Measurements from ENCODE around the gene SIVA1.

SIVA1 gene

DNA sequence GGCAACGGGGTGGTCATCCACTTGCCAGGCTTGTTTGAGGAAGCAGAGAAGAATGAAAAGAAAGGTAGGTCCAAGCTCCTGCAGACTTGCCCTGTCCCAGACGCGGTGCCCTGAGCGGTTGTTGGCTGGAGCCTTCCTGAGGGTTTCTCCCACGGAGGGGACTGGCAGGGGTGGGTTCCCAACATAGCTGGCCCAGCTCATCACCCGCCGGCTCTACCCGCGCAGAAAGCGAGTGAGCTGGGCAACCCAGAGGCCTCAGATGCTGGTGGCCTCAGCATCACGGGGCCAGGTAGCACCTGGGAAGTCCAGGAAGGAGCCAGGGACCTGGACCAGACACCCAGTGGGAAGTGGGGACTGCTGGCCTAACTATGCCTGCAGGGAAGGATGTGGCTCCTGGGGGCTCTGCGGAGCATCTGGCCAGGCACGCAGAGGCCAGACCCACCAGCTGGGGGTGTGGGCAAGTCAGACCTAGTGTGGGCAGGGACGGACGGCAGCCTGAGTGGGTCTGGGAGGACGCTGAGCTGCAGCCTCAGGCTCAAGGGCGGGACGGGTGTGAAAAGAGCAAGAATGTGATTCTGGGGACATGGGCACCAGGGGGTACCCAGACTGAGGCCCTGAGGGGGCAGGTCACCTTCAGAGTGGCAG, 14.4 kb upstream of the SIVA1 start:
- Histone ChIP-seq H3K36me3 (ENCODE audit: control insufficient read depth, insufficient read depth, low read length) (no peaks in the 10 kb centered on the region), H3K4me1 (peaks cover 9% of the 10 kb centered on the region), H3K9me3 (ENCODE audit: control insufficient read depth, low read length) (no peaks in the 10 kb centered on the region), H2AFZ (no peak overlapping the region), H3K27me3 (ENCODE audit: control insufficient read depth, insufficient read depth, low read length) (no peaks in the 10 kb centered on the region), H3K4me2 (ENCODE audit: low read length) (no peak overlapping the region), H3K9ac (no peak overlapping the region), H3K4me3 (ENCODE audit: low read depth, low read length) (no peak overlapping the region), H3K79me2 (no peaks in the 10 kb centered on the region), H3K27ac (no peak overlapping the region)
- TF ChIP-seq, protein P1, sequence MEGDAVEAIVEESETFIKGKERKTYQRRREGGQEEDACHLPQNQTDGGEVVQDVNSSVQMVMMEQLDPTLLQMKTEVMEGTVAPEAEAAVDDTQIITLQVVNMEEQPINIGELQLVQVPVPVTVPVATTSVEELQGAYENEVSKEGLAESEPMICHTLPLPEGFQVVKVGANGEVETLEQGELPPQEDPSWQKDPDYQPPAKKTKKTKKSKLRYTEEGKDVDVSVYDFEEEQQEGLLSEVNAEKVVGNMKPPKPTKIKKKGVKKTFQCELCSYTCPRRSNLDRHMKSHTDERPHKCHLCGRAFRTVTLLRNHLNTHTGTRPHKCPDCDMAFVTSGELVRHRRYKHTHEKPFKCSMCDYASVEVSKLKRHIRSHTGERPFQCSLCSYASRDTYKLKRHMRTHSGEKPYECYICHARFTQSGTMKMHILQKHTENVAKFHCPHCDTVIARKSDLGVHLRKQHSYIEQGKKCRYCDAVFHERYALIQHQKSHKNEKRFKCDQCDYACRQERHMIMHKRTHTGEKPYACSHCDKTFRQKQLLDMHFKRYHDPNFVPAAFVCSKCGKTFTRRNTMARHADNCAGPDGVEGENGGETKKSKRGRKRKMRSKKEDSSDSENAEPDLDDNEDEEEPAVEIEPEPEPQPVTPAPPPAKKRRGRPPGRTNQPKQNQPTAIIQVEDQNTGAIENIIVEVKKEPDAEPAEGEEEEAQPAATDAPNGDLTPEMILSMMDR (IDR thresholded peaks at IDR 0.05), result no peak

DNA sequence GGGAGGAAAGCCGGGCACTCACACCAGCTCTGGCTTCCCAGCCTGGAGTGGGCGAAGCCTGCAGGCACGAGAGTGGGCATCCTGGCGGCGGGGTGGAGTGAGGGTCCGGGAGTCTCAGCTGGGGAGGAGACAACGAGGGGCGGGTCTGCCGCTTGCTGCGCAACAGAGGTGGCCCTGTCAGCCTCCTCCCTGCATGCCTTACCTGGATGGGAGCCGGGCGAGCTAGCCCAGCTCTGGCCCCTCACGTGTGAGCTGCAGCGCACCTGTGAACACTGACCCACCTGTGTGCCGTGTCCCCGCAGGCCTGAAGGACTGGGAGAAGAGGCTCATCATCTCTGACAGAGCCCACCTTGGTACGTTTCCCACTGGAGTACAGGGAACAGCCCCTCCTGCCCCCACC, 13.9 kb upstream of the SIVA1 start:
- H3K4me1 ChIP-seq, result peaks cover 9% of the 10 kb centered on the region
- H2AFZ ChIP-seq, result no peak overlapping the region
- H3K4me3 ChIP-seq (ENCODE audit: low read depth, low read length), result no peak overlapping the region
- TF ChIP-seq, protein P1 (IDR thresholded peaks at IDR 0.05), result no peak
- H3K36me3 ChIP-seq (ENCODE audit: control insufficient read depth, insufficient read depth, low read length), result no peaks in the 10 kb centered on the region
- no peak overlapping the region for H3K4me2 ChIP-seq (ENCODE audit: low read length)
- no peak overlapping the region for H3K27ac ChIP-seq
- H3K9ac ChIP-seq, result no peak overlapping the region
- H3K27me3 ChIP-seq (ENCODE audit: control insufficient read depth, insufficient read depth, low read length), result no peaks in the 10 kb centered on the region
- H3K9me3 ChIP-seq (ENCODE audit: control insufficient read depth, low read length), result no peaks in the 10 kb centered on the region
- no peaks in the 10 kb centered on the region for H3K79me2 ChIP-seq

DNA sequence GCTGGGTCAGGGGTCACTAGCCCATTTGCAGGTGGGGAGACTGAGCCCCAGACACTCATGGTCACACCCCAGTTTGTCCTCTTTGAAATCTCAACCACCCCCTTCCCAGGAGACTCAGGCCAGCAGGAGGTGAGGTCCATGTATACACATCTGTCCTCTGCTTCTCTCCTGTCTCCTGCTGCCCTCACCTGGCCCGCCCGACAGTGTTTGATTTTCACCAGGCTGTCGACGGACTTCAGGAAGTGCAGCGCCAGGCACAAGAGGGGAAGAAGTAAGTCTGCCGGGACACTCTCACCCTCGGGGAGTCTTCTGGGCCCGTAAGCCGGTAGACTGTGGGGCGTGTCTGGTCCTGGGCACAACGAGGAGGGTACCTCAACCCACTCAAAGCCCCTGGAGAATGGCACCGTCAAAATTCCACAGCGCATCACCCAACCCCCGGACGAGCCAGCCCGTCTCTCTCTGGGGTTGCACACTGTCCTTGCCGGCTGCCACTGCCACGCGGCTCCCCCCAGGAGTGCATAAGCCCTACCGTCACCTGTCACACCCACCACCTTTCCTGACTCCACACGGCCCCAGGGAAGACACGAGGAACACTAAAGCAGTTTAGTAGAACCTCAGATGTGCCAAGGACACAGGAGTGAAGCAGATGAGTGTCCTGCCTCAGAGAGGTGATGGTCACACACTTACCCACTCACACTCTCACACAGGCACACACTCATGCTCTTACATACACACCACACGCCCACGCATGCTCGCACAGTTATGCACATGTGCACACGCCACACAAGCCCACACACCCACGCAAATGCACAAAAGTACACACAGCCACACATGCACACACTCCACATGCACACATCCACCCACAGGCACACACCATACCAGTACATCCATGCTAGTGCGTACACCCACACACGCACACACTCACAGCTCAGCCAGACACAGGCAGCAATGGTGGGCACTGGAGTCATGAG, 13.1 kb upstream of the SIVA1 start:
- no peaks in the 10 kb centered on the region for H3K27me3 ChIP-seq (ENCODE audit: control insufficient read depth, insufficient read depth, low read length)
- H2AFZ ChIP-seq, result no peak overlapping the region
- no peak overlapping the region for H3K27ac ChIP-seq
- peaks cover 9% of the 10 kb centered on the region for H3K4me1 ChIP-seq
- H3K9me3 ChIP-seq (ENCODE audit: control insufficient read depth, low read length), result no peaks in the 10 kb centered on the region
- H3K9ac ChIP-seq, result no peak overlapping the region
- no peak overlapping the region for H3K4me2 ChIP-seq (ENCODE audit: low read length)
- no peak overlapping the region for H3K4me3 ChIP-seq (ENCODE audit: low read depth, low read length)
- H3K79me2 ChIP-seq, result no peaks in the 10 kb centered on the region
- TF ChIP-seq, protein P1 (IDR thresholded peaks at IDR 0.05), result no peak
- H3K36me3 ChIP-seq (ENCODE audit: control insufficient read depth, insufficient read depth, low read length), result no peaks in the 10 kb centered on the region

DNA sequence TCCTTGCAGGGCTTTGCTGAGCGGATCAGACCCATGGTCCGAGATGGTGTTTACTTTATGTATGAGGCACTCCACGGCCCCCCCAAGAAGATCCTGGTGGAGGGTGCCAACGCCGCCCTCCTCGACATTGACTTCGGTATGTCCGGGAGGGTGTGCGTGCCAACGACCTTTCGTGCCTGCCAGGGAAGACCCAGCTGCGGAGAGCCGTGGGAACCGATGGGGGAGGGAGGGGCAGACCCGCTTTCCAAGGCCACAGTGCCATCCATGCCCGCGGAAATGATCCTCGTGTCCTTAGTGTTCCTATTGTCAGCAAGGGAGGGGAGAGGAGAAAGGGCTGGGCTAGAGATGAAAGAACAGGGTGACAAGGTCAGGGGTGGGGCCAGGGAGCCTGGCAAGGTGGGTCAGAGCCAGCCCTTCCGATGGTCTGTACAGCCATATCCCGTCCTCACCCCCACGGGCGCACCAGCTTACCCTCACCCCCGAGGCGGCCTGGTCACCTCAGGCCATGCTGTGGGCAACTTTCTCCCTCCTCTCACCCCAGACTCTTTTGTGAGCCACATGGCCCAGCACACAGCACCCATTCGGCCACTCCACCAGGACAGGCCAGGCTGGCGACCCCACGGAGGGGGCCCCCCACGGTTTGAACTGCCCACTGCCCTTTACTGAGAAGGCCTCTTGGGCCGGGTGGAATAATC, 11.7 kb upstream of the SIVA1 start:
- no peaks in the 10 kb centered on the region for H3K36me3 ChIP-seq (ENCODE audit: control insufficient read depth, insufficient read depth, low read length)
- no peaks in the 10 kb centered on the region for H3K9me3 ChIP-seq (ENCODE audit: control insufficient read depth, low read length)
- no peak overlapping the region for H3K4me2 ChIP-seq (ENCODE audit: low read length)
- H3K79me2 ChIP-seq, result no peaks in the 10 kb centered on the region
- H3K4me1 ChIP-seq, result peaks cover 3% of the 10 kb centered on the region
- H2AFZ ChIP-seq, result no peak overlapping the region
- H3K9ac ChIP-seq, result no peak overlapping the region
- no peaks in the 10 kb centered on the region for H3K27me3 ChIP-seq (ENCODE audit: control insufficient read depth, insufficient read depth, low read length)
- no peak overlapping the region for H3K4me3 ChIP-seq (ENCODE audit: low read depth, low read length)
- H3K27ac ChIP-seq, result no peak overlapping the region
- TF ChIP-seq, protein P1 (IDR thresholded peaks at IDR 0.05), result no peak
